WTC11 (cell line): Measurements from ENCODE around the gene ADAMTSL5. TPM values are rescaled to one million over a fixed set of nuclear protein-coding genes. Genes with fewer than 3 reads are reported as not detected.

ENCODE experiments used
- ATAC-seq: fragments of 200-7000 bp; cut with Tn5 transposase; 2 replicates; pipeline ENCODE4 v1.10.0; 2021; ENCODE audit warnings: mild to moderate bottlenecking, moderate library complexity
- CTCF ChIA-PET: fragments of 300-600 bp; sonication (Branson Sonifier 250); formaldehyde crosslinking; loops from one replicate; lab custom pipeline; 2021; ENCODE audit warnings: antibody characterized with exemption; lab: Charles Lee
- POLR2A ChIA-PET: fragments of 350-600 bp; sonication (Branson Sonifier 250); formaldehyde crosslinking; loops from one replicate; lab custom pipeline; 2021; ENCODE audit warnings: antibody characterized with exemption; lab: Charles Lee
- DNase-seq: peaks from one replicate; pipeline ENCODE4 v3.0.0; 2021; ENCODE audit warnings: low spot score
- H3K27ac Mint-ChIP-seq: 2 replicates; pipeline ENCODE4 v1.8.0; 2021; ENCODE audit warnings: mixed read lengths
- H3K27me3 Mint-ChIP-seq: 2 replicates; pipeline ENCODE4 v1.8.0; 2021; ENCODE audit warnings: low read depth, mild to moderate bottlenecking, moderate library complexity, mixed read lengths
- H3K36me3 Mint-ChIP-seq: 2 replicates; pipeline ENCODE4 v1.8.0; 2021; ENCODE audit warnings: mixed read lengths
- H3K4me1 Mint-ChIP-seq: 2 replicates; pipeline ENCODE4 v1.8.0; 2022; ENCODE audit warnings: mixed read lengths
- H3K4me3 Mint-ChIP-seq: 2 replicates; pipeline ENCODE4 v1.8.0; 2021; ENCODE audit warnings: mild to moderate bottlenecking, moderate library complexity, mixed read lengths
- H3K9me3 Mint-ChIP-seq: 2 replicates; pipeline ENCODE4 v1.8.0; 2021; ENCODE audit warnings: mixed read lengths
- GABPB1 ChIP-seq: sonication (generic); formaldehyde crosslinking; IDR thresholded peaks from 2 replicates; pipeline ENCODE4 v1.8.1; 2023; ENCODE audit warnings: mild to moderate bottlenecking, missing genetic modification reagents
- GRHL2 ChIP-seq: fragments of 250-450 bp; sonication (Bioruptor Pico); IDR thresholded peaks from 2 replicates; pipeline ENCODE4 v1.8.0; 2022; ENCODE audit warnings: mild to moderate bottlenecking, moderate library complexity; ENCODE audit not compliant: insufficient replicate concordance, severe bottlenecking
- GTF2I ChIP-seq: fragments of 250-450 bp; sonication (Bioruptor Pico); conservative IDR thresholded peaks from 2 replicates; pipeline ENCODE4 v1.4.0; 2021; ENCODE audit warnings: mild to moderate bottlenecking
- JUN ChIP-seq: sonication (generic); formaldehyde crosslinking; IDR thresholded peaks from 2 replicates; pipeline ENCODE4 v1.8.0; 2023; ENCODE audit warnings: mild to moderate bottlenecking, missing genetic modification reagents
- NFYB ChIP-seq: sonication (generic); formaldehyde crosslinking; conservative IDR thresholded peaks from 2 replicates; pipeline ENCODE4 v1.8.0; 2022; ENCODE audit warnings: low read depth, missing genetic modification reagents
- OVOL2 ChIP-seq: fragments of 250-450 bp; sonication (Bioruptor Pico); IDR thresholded peaks from 2 replicates; pipeline ENCODE4 v1.9.0; 2021; ENCODE audit warnings: mild to moderate bottlenecking, borderline replicate concordance
- TP53 ChIP-seq: sonication (generic); formaldehyde crosslinking; IDR thresholded peaks from 2 replicates; pipeline ENCODE4 v1.8.1; 2023; ENCODE audit warnings: mild to moderate bottlenecking, missing genetic modification reagents
- ZNF121 ChIP-seq: sonication (generic); formaldehyde crosslinking; IDR thresholded peaks from 2 replicates; pipeline ENCODE4 v1.8.0; 2023; ENCODE audit warnings: missing genetic modification reagents
- ZNF263 ChIP-seq: sonication (generic); formaldehyde crosslinking; IDR thresholded peaks from 2 replicates; pipeline ENCODE4 v1.8.1; 2022; ENCODE audit warnings: low read depth, mild to moderate bottlenecking, moderate library complexity, missing genetic modification reagents
- total RNA-seq: library from RNA; stranded (reverse); gene quantifications from 3 replicates; pipeline ENCODE4 v1.2.3, GENCODE V29; 2021
- TF ChIP-seq, protein P1 (sequence below): sonication (generic); formaldehyde crosslinking; IDR thresholded peaks from 2 replicates; pipeline ENCODE4 v1.8.1; 2023; ENCODE audit warnings: mild to moderate bottlenecking, moderate library complexity, missing genetic modification reagents
- TF ChIP-seq, protein P2 (sequence below): fragments of 250-450 bp; sonication (Bioruptor Pico); IDR thresholded peaks from 2 replicates; pipeline ENCODE4 v1.9.0; 2021; ENCODE audit warnings: moderate library complexity, mild to moderate bottlenecking, inconsistent platforms, borderline replicate concordance
- TF ChIP-seq, protein P3 (sequence below): sonication (generic); formaldehyde crosslinking; conservative IDR thresholded peaks from 2 replicates; pipeline ENCODE4 v1.8.1; 2023; ENCODE audit warnings: mild to moderate bottlenecking, low read depth, missing genetic modification reagents, moderate library complexity
- TF ChIP-seq, protein P4 (sequence below): fragments of 200-600 bp; IDR thresholded peaks from 2 replicates; pipeline ENCODE4 v1.8.0; 2022; ENCODE audit warnings: antibody characterized with exemption

ADAMTSL5 gene
- total RNA-seq, 1 experiment from 2014 or later: 1.5 TPM

DNA sequence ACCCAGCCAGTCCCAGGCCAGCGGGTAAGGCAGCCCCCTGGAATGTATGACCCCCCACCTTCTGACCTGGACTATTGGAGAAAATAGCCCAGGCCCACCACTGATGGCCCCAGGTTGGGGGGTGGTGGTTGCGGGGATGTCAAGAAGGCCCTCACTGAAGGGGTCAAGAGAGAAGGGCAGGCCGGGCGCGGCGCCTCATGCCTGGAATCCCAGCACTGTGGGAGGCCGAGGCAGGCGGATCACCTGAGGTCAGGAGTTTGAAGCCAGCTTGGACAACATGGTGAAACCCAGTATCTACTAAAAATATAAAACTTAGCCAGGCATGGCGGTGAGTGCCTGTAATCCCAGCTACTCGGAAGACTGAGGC is 1.5 kb upstream of the ADAMTSL5 start:
- Mint-ChIP-seq H3K36me3 (no peaks in the 10 kb centered on the region), H3K4me1 (no peaks in the 10 kb centered on the region), H3K27me3 (peaks cover 43% of the 10 kb centered on the region), H3K9me3 (peaks cover 14% of the 10 kb centered on the region), H3K27ac (no peak overlapping the region), H3K4me3 (peak overlapping the region; percentile 36; the same call in 1 of the 2 replicates)
- POLR2A ChIA-PET: no interaction called here
- no peak for ATAC-seq
- DNase-seq: no peak
- CTCF ChIA-PET: interaction anchor here (0.7 to 1.8 kb wide), 7 partner anchors 9 to 1099 kb away, joined by 3 to 8 read pairs (median 4); partner anchors contain the start of gene PLK5
- TF ChIP-seq GABPB1 (CRISPR knock-in tag) (no peak), ZNF263 (CRISPR knock-in tag) (no peak), JUN (CRISPR knock-in tag) (no peak), OVOL2 (CRISPR knock-in tag) (no peak), NFYB (no peak), TP53 (CRISPR knock-in tag) (no peak), GRHL2 (CRISPR knock-in tag) (no peak), ZNF121 (no peak)
- TF ChIP-seq, protein P1, sequence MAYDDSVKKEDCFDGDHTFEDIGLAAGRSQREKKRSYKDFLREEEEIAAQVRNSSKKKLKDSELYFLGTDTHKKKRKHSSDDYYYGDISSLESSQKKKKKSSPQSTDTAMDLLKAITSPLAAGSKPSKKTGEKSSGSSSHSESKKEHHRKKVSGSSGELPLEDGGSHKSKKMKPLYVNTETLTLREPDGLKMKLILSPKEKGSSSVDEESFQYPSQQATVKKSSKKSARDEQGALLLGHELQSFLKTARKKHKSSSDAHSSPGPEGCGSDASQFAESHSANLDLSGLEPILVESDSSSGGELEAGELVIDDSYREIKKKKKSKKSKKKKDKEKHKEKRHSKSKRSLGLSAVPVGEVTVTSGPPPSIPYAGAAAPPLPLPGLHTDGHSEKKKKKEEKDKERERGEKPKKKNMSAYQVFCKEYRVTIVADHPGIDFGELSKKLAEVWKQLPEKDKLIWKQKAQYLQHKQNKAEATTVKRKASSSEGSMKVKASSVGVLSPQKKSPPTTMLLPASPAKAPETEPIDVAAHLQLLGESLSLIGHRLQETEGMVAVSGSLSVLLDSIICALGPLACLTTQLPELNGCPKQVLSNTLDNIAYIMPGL (CRISPR knock-in tag): no peak
- TF ChIP-seq, protein P2, sequence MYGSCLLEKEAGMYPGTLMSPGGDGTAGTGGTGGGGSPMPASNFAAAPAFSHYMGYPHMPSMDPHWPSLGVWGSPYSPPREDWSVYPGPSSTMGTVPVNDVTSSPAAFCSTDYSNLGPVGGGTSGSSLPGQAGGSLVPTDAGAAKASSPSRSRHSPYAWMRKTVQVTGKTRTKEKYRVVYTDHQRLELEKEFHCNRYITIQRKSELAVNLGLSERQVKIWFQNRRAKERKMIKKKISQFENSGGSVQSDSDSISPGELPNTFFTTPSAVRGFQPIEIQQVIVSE: no peak
- TF ChIP-seq, protein P3, sequence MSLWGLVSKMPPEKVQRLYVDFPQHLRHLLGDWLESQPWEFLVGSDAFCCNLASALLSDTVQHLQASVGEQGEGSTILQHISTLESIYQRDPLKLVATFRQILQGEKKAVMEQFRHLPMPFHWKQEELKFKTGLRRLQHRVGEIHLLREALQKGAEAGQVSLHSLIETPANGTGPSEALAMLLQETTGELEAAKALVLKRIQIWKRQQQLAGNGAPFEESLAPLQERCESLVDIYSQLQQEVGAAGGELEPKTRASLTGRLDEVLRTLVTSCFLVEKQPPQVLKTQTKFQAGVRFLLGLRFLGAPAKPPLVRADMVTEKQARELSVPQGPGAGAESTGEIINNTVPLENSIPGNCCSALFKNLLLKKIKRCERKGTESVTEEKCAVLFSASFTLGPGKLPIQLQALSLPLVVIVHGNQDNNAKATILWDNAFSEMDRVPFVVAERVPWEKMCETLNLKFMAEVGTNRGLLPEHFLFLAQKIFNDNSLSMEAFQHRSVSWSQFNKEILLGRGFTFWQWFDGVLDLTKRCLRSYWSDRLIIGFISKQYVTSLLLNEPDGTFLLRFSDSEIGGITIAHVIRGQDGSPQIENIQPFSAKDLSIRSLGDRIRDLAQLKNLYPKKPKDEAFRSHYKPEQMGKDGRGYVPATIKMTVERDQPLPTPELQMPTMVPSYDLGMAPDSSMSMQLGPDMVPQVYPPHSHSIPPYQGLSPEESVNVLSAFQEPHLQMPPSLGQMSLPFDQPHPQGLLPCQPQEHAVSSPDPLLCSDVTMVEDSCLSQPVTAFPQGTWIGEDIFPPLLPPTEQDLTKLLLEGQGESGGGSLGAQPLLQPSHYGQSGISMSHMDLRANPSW (CRISPR knock-in tag): no peak

DNA sequence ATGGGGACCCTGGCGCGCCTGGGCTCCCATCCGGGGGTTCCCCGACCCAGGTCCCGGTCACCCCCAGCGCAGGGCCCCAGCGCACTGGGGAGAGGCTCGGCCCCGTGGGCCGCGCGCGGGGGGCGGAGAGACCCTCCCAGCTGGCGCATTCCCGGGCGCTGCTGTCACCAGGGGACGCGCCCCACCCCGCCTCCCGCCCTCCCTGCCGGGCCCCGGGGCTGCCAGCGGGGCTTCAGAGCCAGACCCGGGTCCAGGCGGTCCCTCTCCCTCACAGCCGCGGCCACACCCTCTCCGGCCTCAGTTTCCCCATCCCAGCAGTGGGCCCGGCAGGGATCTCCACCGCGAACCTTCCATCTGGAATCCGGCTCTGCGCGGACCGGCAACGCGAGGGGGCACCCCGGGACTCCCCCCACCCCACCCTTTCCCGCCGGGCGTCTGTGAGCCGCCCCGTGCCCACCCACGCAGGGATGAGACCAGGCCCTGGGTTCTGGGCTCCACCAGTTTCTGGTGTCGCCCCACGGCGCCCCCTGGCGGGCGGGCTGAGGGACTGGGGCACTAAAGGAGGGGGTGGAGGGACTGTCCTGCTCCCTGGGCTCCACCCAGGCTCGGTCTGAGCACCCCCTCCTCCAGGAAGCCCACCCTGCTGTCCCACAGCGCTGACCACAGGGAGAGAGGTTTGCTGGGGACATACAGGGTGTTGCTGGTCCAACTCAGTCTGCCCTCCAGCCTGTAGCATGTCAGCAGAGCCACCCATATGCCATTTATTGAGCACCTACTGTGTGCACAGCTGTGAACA is 878 bp upstream of the ADAMTSL5 start:
- ATAC-seq: peak; percentile 49
- peak overlapping the region; percentile 36 for H3K4me3 Mint-ChIP-seq
- DNase-seq: peak; percentile 74
- H3K27me3 Mint-ChIP-seq: peaks cover 49% of the 10 kb centered on the region
- POLR2A ChIA-PET: no interaction called here
- no peaks in the 10 kb centered on the region for H3K4me1 Mint-ChIP-seq
- peaks cover 14% of the 10 kb centered on the region for H3K9me3 Mint-ChIP-seq
- CTCF ChIA-PET: interaction anchor here (0.5 to 1.8 kb wide), 6 partner anchors 10 to 1100 kb away, joined by 3 to 8 read pairs (median 4); partner anchors contain the start of gene PLK5
- TF ChIP-seq GTF2I (CRISPR knock-in tag): 0 out of 2 replicates have a peak, but pooled peaks have one; percentile 11
- TF ChIP-seq, protein P2: no peak
- TF ChIP-seq, protein P4, sequence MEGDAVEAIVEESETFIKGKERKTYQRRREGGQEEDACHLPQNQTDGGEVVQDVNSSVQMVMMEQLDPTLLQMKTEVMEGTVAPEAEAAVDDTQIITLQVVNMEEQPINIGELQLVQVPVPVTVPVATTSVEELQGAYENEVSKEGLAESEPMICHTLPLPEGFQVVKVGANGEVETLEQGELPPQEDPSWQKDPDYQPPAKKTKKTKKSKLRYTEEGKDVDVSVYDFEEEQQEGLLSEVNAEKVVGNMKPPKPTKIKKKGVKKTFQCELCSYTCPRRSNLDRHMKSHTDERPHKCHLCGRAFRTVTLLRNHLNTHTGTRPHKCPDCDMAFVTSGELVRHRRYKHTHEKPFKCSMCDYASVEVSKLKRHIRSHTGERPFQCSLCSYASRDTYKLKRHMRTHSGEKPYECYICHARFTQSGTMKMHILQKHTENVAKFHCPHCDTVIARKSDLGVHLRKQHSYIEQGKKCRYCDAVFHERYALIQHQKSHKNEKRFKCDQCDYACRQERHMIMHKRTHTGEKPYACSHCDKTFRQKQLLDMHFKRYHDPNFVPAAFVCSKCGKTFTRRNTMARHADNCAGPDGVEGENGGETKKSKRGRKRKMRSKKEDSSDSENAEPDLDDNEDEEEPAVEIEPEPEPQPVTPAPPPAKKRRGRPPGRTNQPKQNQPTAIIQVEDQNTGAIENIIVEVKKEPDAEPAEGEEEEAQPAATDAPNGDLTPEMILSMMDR: peak; percentile 77
- no peaks in the 10 kb centered on the region for H3K36me3 Mint-ChIP-seq
- no peak overlapping the region for H3K27ac Mint-ChIP-seq
